Measurements from ENCODE around the gene PGAP6.
"Not testable (repeated sequence)": the region's sequence is repeated elsewhere in the genome, so short reads cannot be mapped to it uniquely, and the experiment has no call there.

Gene PGAP6

DNA sequence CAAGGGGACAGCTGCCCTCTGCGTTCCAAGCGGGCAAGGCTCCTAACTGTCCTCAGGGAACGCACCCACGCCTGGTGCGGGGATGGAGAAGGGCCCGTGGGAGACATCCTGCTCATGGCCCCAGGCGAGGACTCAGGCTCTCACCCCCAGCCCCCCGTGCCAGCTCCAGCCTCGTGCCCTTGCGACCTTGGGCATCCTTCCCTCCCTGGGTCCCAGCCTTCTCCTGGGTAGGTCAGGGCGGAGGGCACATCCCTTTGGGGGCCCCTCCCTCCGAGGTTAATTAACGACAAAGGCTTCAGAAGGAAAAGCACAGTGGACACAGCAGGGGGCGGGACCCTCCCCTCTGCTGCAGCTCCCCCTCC is 3.0 kb downstream of the PGAP6 start:
- TF ChIP-seq GATA1 (IDR thresholded peaks at IDR 0.05; ENCODE audit: low read depth, low read length) (no peak), POLR2A (IDR thresholded peaks at IDR 0.05; ENCODE audit: low read length) (no peak)
- no peak for DNase-seq

DNA sequence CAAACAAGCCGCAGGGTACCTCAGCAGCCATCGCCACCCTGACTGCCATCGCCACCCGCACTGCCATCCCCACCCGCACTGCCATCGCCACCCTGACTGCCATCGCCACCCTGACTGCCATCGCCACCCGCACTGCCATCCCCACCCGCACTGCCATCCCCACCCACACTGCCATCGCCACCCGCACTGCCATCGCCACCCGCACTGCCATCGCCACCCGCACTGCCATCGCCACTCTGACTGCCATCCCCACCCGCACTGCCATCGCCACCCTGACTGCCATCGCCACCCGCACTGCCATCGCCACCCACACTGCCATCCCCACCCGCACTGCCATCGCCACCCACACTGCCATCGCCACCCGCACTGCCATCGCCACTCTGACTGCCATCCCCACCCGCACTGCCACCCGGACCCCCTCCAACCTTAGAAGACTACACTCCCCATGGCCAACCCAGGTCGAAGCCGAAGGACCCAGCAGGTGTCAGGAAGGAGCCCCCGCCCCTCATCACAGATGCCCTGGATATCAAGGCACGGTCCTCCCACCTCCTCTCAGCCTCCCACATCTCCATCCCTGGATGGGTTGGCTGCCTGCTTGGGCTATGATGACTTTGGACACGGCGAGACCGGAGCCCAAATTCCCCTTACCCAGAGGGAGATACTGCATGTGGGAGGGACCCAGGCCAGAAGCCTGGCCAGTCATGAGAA is 3.5 kb downstream of the PGAP6 start:
- not testable (repeated sequence) for DNase-seq

DNA sequence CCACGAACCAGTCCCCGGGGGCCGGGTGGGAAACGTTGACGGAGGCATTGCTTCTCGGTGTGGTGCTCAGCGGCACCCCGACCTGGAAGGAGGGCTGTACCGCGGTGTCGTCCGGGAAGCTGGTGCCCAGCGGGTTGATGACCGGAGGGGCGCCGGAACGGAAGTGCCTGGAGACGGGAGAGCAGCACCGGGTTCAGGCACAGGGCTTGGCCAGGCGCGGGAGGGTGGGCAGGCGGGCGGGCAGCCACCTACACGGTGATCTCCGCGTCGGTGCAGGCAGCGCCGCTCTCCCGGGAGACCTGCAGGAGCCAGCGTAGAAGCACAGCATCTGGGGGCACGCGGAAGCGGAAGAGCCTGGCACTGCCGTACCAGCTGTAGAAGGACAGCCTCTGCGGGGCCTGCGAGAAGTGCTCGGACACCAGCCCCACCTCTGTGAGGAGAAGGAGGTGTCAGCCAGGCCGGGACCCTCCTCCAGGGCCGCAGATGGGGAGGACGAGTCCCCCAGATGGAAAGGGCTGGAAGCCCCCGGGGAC is 4.3 kb downstream of the PGAP6 start:
- TF ChIP-seq GATA1 (IDR thresholded peaks at IDR 0.05; ENCODE audit: low read depth, low read length) = no peak
- TF ChIP-seq POLR2A (IDR thresholded peaks at IDR 0.05; ENCODE audit: low read length) = no peak
- no peak for DNase-seq

DNA sequence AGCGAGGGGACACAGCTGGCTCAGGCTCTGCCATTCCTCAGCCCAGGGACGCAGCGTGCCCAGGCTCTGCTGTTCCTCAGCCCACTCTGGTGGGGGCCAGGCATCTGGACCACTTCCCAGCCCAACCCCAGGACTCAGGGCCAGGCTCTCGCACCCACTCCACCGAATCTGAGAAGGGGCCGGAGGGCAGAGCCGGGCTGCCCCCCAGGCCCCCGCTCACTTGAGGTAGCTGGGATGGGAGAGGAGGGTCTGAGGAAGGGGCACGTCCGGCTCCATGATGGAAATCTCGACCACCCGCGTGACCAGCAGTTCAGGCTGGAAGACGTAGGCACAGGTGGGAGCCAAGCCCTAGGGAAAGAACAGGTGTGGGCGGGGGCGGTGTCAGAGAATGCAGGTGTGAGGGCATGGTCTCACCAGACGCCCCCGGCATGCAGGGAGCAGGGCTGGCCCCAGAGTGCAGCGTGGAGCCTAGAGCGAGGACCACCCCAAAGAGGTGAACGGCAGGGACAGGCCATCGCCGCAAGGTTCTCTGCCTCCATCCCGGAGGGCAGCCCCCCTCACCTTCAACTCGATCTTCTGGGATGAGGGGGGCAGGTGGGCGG is 4.9 kb downstream of the PGAP6 start:
- TF ChIP-seq POLR2A (IDR thresholded peaks at IDR 0.05; ENCODE audit: low read length) (no peak), GATA1 (IDR thresholded peaks at IDR 0.05; ENCODE audit: low read depth, low read length) (no peak)
- no peak for DNase-seq

DNA sequence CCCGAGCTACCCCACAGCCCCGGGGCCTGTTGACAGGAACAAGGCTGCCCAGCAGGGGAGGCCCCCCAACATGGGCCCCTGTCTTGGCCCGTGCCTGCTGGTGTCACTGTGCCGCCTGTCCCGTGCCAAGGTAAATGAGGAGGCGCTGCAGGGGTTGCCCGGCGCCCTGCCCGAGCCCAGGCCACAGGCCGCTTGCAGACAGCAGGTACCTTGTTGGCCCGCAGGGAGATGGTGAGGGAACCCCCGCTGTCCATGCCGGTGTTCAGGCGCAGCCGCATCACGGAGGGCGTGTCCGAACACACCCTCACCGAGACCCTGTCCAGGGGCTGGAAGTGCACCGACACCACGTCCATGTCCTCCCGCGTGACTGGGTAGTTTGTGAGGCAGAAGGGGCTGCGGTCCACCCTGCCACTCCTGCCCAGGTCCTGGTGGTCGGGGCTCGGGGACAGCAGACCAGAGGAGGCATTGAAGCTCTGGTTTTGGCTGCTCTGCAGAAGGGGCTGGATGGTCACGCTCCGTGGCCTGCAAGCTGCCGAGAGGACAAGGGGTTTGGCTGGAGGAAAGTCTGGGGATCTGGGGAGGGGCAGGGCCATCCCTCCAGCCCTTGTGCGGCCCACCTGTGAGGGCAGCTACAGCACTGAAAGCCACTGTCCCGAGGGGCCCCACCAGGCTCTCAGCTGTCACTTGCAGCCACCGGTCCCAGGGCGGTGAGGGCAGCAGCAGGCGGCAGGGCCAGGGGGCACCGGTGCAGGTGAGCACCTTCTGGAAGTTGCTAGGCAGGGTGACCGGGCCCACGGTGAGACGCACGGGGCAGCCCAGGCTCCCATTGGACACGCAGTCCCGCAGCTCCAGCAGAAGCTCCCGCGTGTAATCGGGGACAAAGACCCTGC is 5.6 kb downstream of the PGAP6 start:
- DNase-seq = no peak
- TF ChIP-seq POLR2A (IDR thresholded peaks at IDR 0.05; ENCODE audit: low read length) = no peak
- TF ChIP-seq GATA1 (IDR thresholded peaks at IDR 0.05; ENCODE audit: low read depth, low read length) = no peak

DNA sequence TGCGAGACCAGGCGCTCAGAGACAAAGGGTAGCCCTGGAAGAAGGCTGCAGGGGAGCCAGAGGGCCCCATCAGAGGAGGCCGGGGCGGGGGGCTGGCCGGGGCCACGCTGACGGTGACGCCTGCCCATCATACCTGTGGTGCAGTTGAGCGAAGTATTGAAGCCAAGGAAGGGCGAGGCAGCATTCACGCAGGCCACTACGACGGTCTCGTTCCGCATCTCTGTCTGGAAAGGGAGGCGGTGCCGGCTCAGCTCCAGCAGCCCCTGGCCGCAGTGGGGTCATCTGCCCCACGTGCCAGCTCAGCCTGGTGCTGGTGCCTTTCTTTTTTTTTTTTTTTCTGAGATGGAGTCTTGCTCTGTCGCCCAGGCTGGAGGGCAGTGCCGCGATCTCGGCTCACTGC is 6.6 kb downstream of the PGAP6 start:
- TF ChIP-seq GATA1 (IDR thresholded peaks at IDR 0.05; ENCODE audit: low read depth, low read length) = no peak
- TF ChIP-seq POLR2A (IDR thresholded peaks at IDR 0.05; ENCODE audit: low read length) = no peak

DNA sequence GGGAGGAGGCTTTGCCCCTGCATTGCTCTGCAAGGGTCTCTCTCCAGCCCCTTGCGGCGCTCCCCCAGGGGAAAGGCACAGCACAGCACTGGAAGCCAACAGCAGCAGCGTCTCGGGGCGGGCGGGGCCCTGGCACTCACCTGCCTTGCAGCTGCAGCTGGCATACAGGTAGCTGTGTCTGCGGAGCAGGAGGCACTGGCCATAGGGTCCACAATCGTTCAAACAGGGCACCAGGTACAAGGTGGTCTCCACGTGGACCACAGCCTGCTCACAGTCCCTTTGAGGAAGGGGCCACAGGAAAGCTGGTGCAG is 7.2 kb downstream of the PGAP6 start:
- no peak for TF ChIP-seq POLR2A (IDR thresholded peaks at IDR 0.05; ENCODE audit: low read length)
- TF ChIP-seq GATA1 (IDR thresholded peaks at IDR 0.05; ENCODE audit: low read depth, low read length) = no peak
- DNase-seq = no peak

More for the DNA sequence above, 6.6 kb downstream of the PGAP6 start:
- no peak for DNase-seq

DNA sequence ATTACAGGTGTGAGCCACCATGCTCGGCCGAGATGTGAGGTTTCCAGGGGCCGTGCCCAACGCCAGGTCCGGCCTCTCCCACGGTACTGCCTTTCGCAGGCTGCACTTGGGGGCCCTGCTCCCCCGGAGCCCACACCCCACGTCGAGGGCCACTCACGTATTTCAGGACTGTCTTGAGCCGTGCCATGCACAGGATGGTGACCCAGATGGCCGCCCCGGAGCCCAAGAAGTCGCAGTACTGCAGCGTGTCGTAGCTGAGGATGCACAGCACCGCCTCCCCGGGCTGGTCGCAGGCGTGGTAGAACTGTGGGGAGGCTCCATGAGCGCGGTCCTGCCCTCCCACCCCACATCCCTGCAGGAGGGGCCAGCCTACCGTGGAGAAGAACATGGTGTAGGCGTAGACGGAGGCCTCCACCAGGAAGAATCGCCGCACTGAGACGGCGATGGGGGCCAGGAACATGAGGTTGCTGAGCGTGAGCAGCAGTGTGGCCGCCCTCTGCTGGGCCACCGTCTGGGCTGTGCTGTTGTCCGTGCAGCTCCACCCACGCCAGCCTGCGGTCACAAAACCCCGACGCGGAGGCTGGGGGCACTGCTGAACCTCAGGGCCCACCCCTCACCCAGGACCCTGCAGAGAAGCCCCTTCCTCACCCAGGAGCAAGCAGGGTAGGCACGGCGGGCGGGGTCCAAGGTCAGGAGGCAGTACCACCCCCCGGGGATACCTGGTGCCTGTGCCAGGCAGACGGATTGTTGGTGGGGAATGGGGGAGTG is 7.7 kb downstream of the PGAP6 start:
- DNase-seq = no peak
- TF ChIP-seq POLR2A (IDR thresholded peaks at IDR 0.05; ENCODE audit: low read length) (no peak), GATA1 (IDR thresholded peaks at IDR 0.05; ENCODE audit: low read depth, low read length) (no peak)

DNA sequence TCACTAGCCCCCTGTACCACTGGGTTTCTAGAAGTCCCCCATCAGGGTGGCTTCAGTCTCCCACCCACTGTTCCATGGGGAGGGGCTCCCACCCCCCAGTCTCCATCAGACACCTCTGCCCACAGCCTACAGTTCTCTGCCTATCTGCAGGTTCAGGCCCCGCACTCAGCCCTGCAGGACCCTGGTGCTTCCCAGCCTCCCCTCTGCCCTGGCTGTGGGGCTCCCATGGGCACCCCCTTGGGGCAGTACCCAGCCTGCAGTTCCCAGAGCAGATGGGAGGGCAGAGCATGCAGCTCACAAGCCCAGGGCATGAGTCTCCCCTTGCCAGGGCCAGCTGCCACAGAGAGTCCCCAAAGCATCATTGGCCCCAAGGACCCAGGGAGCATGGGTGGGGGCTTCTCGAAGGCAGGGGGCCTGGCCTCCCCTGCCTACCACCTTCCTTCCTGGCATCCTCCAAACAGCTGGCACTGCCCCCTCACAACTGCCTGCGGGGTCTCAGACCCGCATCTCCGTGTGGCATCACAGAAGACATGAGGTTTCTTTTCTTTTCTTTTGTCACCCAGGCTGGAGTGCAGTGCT is 8.7 kb downstream of the PGAP6 start:
- no peak for DNase-seq
- TF ChIP-seq POLR2A (IDR thresholded peaks at IDR 0.05; ENCODE audit: low read length) (no peak), GATA1 (IDR thresholded peaks at IDR 0.05; ENCODE audit: low read depth, low read length) (no peak)

DNA sequence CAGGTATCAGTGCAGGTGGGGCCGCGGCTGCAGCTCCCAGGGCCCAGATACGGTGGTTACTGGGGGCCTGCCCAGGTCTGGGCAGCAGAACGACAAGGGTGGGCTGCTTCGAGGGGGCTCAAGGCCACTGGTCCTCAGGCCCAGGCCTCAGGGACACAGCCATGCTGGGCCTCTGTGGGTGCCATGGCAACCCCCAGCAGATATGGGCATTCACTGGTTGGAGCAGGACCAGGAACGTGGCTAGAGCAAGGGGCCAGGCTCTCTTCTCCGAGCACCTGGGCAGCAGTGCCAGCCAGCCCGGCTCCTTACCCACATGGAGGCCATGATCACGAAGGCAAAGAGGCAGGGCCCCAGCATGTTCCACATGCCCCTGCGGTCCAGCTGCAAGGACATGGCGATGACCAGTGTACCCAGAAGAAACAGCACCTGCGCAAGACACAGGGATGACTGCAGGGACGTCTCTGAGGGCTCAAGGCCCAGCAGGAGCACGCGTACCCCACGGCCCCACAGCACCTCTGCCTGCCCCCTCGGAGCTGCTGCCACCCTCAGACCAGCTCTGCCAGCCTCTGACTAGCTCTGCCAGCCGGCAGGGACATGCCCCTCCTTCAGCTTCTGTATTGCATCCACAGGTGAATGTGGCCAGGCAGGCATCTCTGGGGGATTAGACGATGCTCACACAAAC is 9.3 kb downstream of the PGAP6 start:
- DNase-seq = no peak
- TF ChIP-seq GATA1 (IDR thresholded peaks at IDR 0.05; ENCODE audit: low read depth, low read length) = no peak
- TF ChIP-seq POLR2A (IDR thresholded peaks at IDR 0.05; ENCODE audit: low read length) = no peak

DNA sequence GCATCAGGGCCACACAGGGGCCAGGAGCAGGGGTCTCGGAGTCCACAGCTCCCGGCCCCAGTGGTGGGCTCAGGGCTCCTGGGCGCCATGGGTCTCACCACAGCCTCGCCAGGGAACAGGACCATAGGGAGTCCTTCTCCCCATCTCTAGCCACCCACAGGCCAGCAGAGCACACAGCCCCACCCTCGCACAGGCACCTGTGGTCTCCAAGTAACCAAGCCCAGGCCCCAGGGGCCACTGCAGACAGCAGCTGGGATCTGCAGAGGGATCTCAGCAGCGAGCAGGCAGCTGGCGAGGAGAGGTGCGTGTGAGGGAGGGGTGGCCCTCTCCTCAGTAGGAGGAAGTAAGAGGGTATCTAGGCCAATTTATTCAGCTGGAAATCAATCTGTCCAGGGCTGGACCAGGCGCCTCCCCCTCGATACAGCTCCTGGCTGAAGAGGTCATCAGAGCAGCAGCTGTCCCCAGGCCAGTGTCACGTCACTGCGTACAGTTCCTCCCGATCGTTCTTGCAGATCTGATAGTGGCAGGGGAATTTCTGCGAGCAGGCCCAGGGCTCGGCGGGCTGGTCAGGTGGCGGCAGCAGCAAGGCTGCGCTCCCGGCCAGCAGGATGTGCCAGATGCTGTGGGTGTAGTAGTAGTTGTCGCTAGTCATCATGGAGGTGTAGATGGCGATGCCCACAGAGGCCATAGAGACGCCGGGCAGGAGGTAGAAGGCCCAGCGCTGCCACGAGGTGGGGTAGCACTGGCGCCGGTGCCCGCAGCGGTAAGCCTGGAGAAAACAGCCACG is 10.1 kb downstream of the PGAP6 start:
- DNase-seq = no peak
- no peak for TF ChIP-seq GATA1 (IDR thresholded peaks at IDR 0.05; ENCODE audit: low read depth, low read length)
- no peak for TF ChIP-seq POLR2A (IDR thresholded peaks at IDR 0.05; ENCODE audit: low read length)

DNA sequence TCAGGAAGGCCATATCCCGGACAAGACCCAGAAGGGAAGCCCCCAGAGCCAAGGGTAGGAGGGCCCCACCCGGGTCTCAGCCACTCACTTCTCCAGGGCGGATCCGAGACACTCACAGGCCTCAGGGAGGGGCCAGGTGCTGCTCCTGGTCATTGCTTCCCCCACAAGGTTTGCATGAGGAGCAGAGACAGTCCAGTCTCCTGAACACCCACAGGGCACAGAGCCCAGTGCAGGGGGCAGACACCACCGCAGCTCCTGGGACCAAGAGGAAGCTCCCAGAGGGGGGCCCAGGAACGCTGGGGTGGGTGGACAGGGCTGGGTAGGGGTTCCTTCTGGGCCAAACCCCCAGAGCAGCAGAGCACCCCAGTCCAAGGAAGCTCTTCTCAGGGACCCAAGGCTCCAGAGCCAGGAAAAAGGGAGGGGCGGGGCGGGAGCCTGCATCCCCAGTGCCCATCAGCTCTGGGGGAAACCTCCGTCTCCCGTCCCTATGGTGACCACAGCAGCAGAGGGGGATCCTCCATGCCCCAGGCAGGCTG is 10.7 kb downstream of the PGAP6 start:
- DNase-seq = no peak
- no peak for TF ChIP-seq GATA1 (IDR thresholded peaks at IDR 0.05; ENCODE audit: low read depth, low read length)
- TF ChIP-seq POLR2A (IDR thresholded peaks at IDR 0.05; ENCODE audit: low read length) = no peak

Measured in erythroblast (primary cell).